Measurements from ENCODE around the gene LTBP4. TPM values are rescaled to one million over a fixed set of nuclear protein-coding genes. Genes with fewer than 3 reads are reported as not detected.

The LTBP4 gene
- total RNA-seq, 1 donor from 2014 or later = 430 TPM

DNA sequence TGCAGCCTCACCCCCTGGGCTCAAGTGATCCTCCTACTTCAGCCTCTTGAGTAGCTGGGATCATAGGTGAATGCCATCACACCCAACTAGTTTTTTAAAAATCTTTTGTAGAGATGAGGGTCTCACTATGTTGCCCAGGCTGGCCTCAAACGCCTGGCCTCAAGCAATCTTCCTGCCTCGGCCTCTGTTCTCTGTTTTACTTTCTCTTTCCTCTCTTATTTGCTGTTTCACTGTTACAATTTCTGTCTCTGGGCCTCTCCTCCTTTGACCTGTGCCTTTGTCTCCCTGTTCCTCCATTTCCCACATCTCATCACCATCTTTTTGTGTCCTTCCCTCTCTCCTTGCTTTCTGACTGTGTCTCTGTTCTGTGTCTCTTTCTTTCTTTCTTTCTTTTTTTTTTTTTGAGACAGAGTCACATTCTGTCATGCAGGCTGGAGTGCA is 15.2 kb upstream of the LTBP4 start:
- peaks cover 54% of the 10 kb centered on the region for H3K36me3 ChIP-seq
- no peaks in the 10 kb centered on the region for H3K4me1 ChIP-seq
- TF ChIP-seq, protein P1, sequence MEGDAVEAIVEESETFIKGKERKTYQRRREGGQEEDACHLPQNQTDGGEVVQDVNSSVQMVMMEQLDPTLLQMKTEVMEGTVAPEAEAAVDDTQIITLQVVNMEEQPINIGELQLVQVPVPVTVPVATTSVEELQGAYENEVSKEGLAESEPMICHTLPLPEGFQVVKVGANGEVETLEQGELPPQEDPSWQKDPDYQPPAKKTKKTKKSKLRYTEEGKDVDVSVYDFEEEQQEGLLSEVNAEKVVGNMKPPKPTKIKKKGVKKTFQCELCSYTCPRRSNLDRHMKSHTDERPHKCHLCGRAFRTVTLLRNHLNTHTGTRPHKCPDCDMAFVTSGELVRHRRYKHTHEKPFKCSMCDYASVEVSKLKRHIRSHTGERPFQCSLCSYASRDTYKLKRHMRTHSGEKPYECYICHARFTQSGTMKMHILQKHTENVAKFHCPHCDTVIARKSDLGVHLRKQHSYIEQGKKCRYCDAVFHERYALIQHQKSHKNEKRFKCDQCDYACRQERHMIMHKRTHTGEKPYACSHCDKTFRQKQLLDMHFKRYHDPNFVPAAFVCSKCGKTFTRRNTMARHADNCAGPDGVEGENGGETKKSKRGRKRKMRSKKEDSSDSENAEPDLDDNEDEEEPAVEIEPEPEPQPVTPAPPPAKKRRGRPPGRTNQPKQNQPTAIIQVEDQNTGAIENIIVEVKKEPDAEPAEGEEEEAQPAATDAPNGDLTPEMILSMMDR (IDR thresholded peaks at IDR 0.05) = no peak
- H3K27me3 ChIP-seq = no peaks in the 10 kb centered on the region
- DNase-seq (no peak), ATAC-seq (no peak)
- no peak overlapping the region for H3K27ac ChIP-seq
- H3K4me3 ChIP-seq = no peak overlapping the region
- H3K9me3 ChIP-seq = no peaks in the 10 kb centered on the region
- intact Hi-C loops (cut with DNase I) = no loop called here

DNA sequence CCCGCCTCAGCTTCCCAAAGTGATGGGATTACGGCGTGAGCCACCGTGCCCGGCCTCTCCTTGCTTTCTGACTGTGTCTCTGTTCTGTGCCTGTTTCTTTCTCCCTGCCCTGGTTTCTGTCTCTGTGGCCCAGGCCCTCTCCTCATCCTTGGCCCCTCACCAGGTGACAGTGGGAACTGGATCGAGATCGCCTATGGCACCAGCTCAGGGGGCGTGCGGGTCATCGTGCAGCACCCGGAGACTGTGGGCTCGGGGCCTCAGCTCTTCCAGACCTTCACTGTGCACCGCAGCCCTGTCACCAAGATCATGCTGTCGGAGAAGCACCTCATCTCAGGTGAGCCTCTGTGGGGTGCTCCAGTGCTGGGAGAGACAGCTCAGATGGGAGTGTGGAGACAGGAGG is 14.6 kb upstream of the LTBP4 start:
- H3K27me3 ChIP-seq = no peaks in the 10 kb centered on the region
- intact Hi-C loops (cut with DNase I) = no loop called here
- DNase-seq (no peak), ATAC-seq (no peak)
- TF ChIP-seq, protein P1 (IDR thresholded peaks at IDR 0.05) = no peak
- no peaks in the 10 kb centered on the region for H3K9me3 ChIP-seq
- no peak overlapping the region for H3K4me3 ChIP-seq
- no peaks in the 10 kb centered on the region for H3K4me1 ChIP-seq
- H3K36me3 ChIP-seq = peaks cover 48% of the 10 kb centered on the region
- no peak overlapping the region for H3K27ac ChIP-seq

DNA sequence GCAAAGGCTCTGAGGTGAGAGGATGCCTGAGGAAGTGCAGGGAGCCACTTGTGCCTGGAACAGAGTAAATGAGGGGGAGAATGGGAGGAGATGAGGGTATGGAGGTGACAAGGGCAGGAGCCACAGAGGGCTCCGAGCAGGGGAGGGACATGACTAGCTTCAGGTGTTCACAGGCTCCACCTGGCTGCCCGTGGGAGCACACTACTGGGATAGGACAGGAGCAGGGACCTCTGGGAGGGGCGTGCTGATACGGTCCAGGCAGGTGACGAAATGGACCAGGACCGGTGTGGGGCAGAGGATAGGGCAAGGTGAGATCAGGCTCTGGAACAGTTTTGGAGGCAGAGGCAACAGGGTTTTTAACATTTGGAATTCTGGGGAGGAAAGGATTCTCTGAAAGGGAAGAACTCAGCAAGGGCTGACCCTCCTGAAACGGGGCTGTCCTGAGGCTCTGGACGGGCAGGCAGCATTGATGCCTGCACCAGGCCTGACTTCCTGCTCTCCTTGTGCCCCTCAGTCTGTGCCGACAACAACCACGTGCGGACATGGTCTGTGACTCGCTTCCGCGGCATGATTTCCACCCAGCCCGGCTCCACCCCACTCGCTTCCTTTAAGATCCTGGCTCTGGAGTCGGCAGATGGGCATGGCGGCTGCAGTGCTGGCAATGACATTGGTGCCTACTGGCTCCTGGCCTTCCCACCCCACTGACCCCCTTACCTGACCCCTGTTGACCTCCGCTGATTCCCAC is 12.9 kb upstream of the LTBP4 start:
- ATAC-seq (no peak), DNase-seq (no peak)
- Histone ChIP-seq H3K27ac (no peak overlapping the region), H3K27me3 (no peaks in the 10 kb centered on the region), H3K4me3 (no peak overlapping the region), H3K36me3 (peaks cover 32% of the 10 kb centered on the region), H3K4me1 (no peaks in the 10 kb centered on the region), H3K9me3 (no peaks in the 10 kb centered on the region)
- intact Hi-C loops (cut with DNase I) = no loop called here
- TF ChIP-seq, protein P1 (IDR thresholded peaks at IDR 0.05) = no peak

DNA sequence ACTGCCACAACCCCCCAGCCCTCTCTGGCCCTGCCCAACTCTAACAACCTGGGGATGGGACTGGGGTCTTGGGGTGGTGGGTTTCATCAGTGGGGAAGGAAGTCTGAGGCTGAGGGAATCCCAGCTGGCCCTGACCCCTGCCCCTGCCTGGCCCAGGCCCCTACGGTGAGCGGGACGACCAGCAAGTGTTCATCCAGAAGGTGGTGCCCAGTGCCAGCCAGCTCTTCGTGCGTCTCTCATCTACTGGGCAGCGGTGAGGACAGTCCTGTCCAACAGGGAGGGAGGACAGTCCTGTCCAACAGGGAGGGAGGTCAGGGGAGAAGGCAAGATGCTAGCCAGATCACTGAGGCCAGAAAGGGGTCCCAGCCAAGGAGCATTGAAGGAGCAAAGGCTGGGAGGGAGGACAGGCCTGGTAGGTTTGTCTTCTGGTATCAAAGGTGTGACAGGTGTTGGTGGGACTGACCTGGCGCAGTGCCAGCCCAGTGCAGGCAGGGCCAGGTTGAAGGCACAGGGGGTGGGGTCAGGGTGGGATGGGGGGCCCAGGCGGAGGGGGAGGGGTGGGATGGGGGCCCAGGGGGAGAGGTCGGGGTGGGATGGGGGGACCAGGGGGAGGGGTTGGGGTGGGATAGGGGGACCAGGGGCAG is 12.1 kb upstream of the LTBP4 start:
- no peaks in the 10 kb centered on the region for H3K4me1 ChIP-seq
- H3K4me3 ChIP-seq = no peak overlapping the region
- peaks cover 32% of the 10 kb centered on the region for H3K36me3 ChIP-seq
- TF ChIP-seq, protein P1 (IDR thresholded peaks at IDR 0.05) = no peak
- DNase-seq (no peak), ATAC-seq (no peak)
- H3K27me3 ChIP-seq = no peaks in the 10 kb centered on the region
- intact Hi-C loops (cut with DNase I) = no loop called here
- no peak overlapping the region for H3K27ac ChIP-seq
- no peaks in the 10 kb centered on the region for H3K9me3 ChIP-seq

DNA sequence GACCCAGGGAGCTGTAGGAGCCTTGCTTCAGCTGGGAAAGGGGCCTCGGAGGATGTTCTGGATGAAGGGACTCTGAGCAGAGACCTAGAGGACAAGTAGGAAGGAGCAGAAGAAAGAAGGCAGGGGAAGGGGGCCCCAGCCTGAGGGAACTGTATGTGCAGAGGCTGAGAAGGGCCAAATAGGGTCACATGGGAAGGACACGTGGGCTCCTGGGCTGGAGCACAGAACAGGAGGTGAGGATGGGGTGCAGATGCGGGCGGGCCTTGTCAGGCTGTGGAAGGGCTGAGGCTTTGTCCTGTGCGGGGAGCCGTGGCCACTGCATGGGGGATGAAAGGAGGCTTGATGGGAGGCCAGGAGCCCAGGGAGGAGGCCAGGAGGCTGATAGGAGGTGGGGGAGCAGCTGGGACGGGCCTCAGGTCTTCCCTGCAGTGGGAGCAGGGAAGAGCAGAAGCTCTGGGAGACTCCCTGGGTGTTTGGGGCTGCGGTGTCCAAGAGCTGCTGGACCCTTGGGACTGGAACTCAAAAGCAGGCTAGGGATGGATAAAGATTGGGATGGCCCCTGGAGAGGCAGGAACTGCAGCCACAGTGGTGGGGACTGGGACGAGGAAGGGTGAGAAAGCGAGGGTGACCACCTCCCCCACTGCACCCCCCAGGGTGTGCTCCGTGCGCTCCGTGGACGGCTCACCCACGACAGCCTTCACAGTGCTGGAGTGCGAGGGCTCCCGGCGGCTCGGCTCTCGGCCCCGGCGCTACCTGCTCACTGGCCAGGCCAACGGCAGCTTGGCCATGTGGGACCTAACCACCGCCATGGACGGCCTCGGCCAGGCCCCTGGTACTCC is 11.4 kb upstream of the LTBP4 start:
- no peaks in the 10 kb centered on the region for H3K4me1 ChIP-seq
- ATAC-seq (no peak), DNase-seq (no peak)
- H3K9me3 ChIP-seq = no peaks in the 10 kb centered on the region
- no peaks in the 10 kb centered on the region for H3K27me3 ChIP-seq
- H3K4me3 ChIP-seq = no peak overlapping the region
- intact Hi-C loops (cut with DNase I) = no loop called here
- TF ChIP-seq, protein P1 (IDR thresholded peaks at IDR 0.05) = no peak
- no peak overlapping the region for H3K27ac ChIP-seq
- peaks cover 24% of the 10 kb centered on the region for H3K36me3 ChIP-seq
